ENCODE measurements around the gene PDHB. TPM values are rescaled to one million over a fixed set of nuclear protein-coding genes. Genes with fewer than 3 reads are reported as not detected.
"Not testable (repeated sequence)": the region's sequence is repeated elsewhere in the genome, so short reads cannot be mapped to it uniquely, and the experiment has no call there.

PDHB gene
- total RNA-seq, 1 donor from 2014 or later, result 55.2 TPM

- not testable (repeated sequence) for DNase-seq (ENCODE audit: low spot score)
These were observed 7.3 kb upstream of the PDHB start for GRCh38 chr3:58440996-58441355.

DNA sequence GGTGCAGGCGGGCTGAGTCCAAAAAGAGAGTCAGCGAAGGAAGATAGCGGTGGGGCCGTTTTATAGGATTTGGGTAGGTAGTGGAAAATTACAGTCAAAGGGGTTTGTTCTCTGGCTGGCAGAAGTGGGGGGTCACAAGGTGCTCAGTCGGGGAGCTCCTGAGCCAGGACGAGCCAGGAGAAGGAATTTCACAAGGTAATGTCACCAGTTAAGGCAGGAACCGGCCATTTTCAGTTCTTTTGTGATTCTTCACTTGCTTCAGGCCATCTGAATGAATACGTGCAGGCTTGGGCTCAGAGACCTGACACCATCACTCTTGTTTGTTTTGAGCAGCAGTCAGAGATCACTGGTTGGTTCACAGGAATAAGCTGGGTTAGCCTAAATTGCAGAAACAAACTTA, 3.6 kb upstream of the PDHB start:
- not testable (repeated sequence) for DNase-seq (ENCODE audit: low spot score)

- no peak for DNase-seq (ENCODE audit: low spot score)
These were observed 1.4 kb upstream of the PDHB start for GRCh38 chr3:58434990-58435389.

- no peak for DNase-seq (ENCODE audit: low spot score)
These were observed 879 bp upstream of the PDHB start for GRCh38 chr3:58434511-58434910.

DNA sequence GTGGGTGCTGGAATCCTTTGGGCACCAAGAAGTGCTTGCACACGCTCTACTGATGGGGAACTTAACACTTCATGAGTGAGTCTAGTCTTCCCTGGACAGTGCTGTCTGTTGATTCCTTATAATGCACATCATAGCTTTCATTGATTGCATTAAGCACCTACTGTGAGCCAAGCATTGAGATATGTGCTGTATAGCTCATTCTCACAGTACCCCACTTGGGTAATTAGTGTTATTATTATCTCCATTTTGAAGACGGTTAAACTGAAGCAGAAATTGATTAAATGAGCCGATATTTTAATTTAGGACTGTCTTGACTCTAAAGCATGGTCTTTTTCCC, 504 bp upstream of the PDHB start:
- no peak for DNase-seq (ENCODE audit: low spot score)

DNA sequence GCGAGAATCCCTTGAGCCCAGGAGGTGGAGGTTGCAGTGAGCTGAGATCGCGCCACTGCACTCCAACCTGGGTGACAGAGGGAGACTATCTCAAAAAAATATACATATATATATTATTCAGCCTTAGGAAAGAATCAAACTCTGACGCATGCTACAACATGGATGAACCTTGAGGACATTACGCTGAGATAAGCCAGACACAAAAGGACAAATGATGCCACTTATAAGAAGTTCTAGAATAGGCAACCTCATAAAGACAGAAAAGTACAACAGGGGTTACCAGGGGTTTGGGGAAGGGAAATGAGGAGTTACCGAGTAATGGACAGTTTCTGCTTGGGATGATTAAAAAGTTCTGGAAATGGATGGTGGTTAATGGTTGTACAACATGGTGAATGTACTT, 727 bp downstream of the PDHB start:
- DNase-seq (ENCODE audit: low spot score), result no peak

DNA sequence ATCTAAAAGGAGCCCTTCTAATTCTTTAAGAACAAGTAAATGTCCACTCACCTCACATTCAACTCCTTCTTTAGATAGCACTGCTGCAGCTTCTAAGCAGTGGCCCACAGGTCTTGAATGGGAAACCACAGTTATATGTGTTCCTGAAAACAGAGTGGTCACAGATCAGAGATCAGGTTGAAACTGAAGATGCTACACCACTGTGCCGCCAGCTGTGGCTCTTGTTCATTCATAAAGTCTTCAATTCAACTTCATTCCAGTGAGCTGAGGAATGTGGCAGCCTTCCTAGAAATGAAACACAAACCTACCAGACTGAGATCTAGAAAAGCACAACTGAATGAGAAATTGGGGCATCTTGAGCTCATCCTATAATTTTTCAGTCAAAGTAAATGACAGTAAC, 4.0 kb downstream of the PDHB start:
- no peak for DNase-seq (ENCODE audit: low spot score)

- DNase-seq (ENCODE audit: low spot score), result no peak
These were observed 5.8 kb downstream of the PDHB start for GRCh38 chr3:58427661-58428361.

- DNase-seq (ENCODE audit: low spot score), result no peak
These were observed 7.8 kb downstream of the PDHB start for GRCh38 chr3:58425782-58426181.

DNA sequence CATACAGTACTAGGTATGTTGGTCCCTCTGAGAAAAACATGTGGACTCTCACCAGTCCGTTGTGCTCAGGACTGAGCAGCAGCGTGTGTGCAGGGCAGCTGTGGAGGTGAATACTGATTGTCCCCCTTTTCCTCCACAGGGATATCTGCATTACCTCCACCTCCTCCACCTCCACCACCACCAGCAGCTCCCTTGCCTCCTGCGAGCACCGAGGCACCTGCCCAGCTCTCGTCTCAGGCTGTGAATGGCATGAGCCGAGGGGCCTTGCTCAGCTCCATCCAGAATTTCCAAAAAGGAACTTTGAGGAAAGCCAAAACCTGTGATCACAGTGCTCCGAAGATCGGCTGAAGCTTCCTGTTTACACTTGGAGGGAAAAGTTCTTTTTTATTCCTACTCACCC, 9.0 kb downstream of the PDHB start:
- no peak for DNase-seq (ENCODE audit: low spot score)

DNA sequence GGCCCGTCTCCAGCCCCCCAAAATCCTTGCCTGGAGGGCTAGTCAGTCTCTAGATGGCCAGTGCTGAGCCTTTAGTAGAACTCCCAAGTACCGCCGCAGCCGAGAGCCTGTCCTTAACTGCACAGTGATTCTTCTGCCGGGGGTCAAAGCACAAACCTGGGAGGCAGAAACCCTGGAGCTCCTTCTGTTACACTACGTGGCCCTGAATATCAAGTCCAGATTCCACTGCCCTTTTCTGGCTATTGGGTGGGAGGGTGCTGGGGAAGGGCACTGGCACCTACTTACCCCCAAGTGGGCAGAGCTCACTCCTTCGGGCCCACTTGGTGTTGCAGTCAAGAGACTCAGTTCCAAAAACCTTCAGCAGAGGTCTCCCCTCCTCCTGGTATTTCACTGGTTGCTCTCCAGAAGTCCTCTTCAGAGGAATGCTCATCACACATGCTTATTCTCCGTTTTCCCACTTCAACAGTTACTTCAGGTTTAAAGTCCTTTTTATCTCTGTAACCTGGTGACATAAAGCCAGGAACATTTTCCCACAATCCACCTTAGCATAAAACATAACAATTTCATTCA, 10.8 kb downstream of the PDHB start:
- DNase-seq (ENCODE audit: low spot score), result no peak

DNA sequence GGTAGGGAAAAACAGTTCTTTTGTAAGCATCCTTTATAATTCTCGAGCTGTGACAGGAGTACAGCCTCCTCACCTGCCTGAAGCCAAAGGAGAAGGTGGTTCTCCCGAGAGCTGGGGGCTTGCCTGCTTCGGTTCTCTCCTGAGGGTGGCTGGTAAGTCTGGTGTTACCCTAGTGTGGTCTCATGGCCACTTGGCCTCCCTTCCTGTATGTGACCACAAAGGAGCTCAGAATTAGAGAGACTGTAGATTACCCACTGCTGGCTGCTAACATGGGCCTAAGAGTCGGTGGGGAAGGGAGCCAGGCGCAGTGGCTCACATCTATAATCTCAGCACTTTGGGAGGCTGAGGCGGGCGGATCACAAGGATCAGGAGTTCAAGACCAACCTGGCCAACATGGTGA, 12.6 kb downstream of the PDHB start:
- DNase-seq (ENCODE audit: low spot score), result no peak

DNA sequence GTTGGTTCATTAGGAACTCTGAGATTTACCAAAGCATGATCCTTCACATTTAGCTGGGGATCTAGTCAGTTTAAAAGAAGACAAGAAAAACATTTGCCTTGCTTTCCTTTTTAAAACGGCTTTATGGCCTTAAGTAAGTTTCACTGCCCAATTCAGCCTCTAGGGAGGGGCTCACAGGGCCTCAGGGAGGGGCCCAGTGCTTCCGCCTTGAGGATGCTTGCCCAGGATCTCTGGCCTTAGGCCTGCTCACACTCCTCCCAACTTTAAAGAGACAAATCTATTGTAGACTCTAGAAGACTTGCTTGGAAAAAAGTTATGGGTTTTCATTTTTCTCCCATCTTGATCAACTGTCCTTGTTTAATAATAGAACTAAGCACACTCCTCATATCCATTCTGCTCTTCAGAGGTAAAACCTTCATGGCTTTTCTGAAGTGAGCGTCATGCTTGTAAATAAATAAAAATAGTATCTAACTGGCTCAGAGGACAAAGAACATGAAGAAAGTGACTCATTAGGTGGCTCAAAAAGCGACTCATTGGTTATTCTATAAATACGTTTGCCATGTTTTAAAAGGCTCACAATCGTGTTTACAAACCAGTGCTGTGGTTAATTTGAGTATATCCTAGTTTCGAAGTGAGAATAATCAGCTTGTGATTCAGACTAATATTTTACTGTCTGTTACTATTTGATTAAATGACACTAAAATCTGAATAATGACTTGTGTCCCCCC, 13.7 kb downstream of the PDHB start:
- no peak for DNase-seq (ENCODE audit: low spot score)

DNA sequence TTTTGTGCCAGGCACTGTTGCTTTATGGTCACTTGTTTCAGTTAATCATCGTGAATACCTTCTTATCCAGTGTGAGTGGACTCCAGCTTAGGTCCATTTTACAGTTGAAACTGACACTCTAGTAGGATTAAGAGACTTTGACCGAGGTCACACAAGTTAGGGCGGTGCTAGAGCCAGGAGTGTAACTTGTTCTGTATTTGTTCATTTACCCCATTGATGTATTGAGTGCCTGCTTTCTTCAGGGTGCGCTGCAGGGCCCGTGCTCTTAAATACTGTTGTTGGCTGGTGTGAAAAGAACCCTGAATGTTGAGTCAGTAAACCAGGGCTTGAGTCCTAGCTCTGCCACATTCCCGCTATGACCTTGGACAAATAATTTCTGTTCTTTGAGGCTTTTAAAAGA, 15.4 kb downstream of the PDHB start:
- no peak for DNase-seq (ENCODE audit: low spot score)

DNA sequence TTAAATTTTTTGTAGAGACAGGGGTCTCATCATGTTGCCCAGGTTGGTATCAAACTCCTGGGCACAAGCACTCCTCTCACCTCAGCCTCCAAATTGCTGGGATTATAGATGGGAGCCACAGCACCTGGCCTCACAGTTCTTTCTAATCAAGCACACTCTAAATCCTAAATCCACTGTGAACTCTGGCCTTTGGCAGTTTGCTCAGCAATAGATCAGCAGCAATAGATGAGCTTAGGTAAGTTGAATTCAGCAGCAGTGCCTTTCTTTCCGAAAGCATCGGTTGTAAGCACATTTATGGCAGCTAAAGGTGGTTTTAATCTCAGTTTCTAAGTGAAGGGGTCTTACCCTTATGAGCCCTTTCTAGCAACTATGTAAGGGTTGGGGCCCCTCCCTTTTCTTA, 16.6 kb downstream of the PDHB start:
- DNase-seq (ENCODE audit: low spot score), result no peak

GRCh38 chr3:58416191-58416590, 17.4 kb downstream of the PDHB start:
- DNase-seq (ENCODE audit: low spot score), result no peak

DNA sequence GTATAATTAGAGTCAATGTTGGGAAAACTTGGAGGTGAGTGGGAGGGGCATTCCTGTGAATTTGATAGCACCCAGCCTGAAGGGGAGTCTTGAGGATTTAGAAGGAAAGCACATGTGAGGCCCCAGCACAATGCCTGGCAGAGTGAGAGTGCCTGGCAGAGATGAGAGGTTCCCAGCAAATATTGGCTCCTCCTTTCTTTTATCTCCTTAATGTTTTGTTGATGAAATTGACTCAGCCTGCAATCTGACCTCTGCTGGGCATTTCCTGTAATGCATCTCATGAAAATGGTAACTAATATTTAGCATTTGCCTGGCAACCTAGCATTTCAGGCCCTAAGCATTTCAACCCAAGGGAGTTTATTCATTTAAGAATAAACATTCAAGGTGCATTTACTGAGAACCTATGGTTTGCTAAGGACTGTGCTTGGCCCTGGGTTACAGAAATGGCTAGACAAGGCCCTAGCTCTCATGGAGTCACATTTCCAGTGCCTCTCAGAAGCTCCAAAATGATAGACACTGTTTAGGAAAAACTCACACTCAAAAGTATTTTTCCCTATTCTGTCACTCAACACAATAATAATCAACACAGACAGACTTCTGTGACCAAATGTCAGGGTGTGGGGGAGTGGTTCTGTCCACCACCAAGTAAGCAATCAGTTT, 19.0 kb downstream of the PDHB start:
- DNase-seq (ENCODE audit: low spot score), result no peak

DNA sequence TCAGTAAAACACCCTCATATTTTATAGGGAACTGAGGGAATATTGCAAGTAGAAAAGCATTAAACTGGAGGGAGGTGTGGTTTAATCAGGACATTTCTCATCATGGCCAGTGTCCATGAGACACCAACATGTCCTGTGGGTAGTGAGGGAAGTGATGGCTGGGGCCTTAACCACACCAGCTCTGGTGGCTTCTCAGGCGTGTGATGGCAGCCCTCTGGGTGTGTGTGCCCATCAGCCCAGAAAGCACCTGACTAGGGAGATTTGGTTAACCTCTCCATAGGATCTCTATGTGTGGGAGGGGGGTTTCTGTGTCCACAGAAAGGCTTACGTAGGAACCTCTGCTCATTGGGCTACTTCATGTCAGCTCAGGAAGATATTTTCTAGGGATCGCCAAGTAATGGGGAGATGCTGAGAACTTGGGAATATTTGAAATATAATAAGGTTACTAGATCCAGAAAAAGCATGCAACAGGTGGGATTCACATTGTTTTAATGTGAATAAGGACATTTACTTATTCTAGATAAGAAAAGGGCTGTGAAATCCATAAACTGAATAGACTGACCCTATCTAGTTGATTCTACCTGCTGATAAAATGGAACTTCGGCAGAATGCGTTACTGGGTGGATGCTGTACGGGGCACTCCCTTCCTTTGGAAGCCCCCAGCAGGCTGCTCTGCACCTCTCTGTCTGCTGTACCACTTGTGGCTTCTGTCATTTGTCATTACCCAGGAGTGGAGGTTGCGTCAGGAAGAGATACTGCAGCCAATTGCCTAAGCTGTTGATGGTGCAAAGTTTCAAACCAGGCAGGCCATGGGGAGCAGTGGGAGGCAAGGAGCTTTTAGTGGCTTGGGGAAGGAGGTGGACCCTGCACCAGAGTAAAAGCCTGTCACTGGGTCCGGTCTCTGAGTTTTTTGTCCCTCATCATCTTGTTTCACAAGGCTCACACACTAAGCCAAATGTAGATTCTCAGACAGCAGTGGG, 21.5 kb downstream of the PDHB start:
- DNase-seq (ENCODE audit: low spot score), result no peak

- DNase-seq (ENCODE audit: low spot score), result no peak
These were observed 22.6 kb downstream of the PDHB start for GRCh38 chr3:58411036-58411435.

GRCh38 chr3:58409663-58410062, 24.0 kb downstream of the PDHB start:
- DNase-seq (ENCODE audit: low spot score), result no peak

- no peak for DNase-seq (ENCODE audit: low spot score)
These were observed 24.7 kb downstream of the PDHB start for GRCh38 chr3:58408906-58409305.
